Stomach smooth muscle (tissue), 2 donors: ENCODE data around the gene DENR.
"Not testable (repeated sequence)": the region's sequence is repeated elsewhere in the genome, so short reads cannot be mapped to it uniquely, and the experiment has no call there.

Source experiments
- H3K27ac ChIP-seq: one replicate; pipeline ENCODE4 v1.7.0; 2013; ENCODE audit warnings: mild to moderate bottlenecking, low read length, inconsistent platforms
- H3K27me3 ChIP-seq, 2 donors: one replicate each; pipeline ENCODE4 v1.7.0; 2013; ENCODE audit warnings: low read length in 2 of 2; ENCODE audit not compliant: insufficient read depth in 2 of 2, control insufficient read depth in 1 of 2
- H3K36me3 ChIP-seq, 2 donors: one replicate each; pipeline ENCODE4 v1.7.0; 2013; ENCODE audit warnings: low read length in 2 of 2; ENCODE audit not compliant: control insufficient read depth in 2 of 2, insufficient read depth in 2 of 2
- H3K4me1 ChIP-seq: one replicate; pipeline ENCODE4 v1.7.0; 2013; ENCODE audit warnings: low read length; ENCODE audit not compliant: control insufficient read depth, insufficient read depth
- H3K4me3 ChIP-seq, 2 donors: one replicate each; pipeline ENCODE4 v1.7.0; 2013; ENCODE audit warnings: low read length in 2 of 2
- H3K9ac ChIP-seq, 2 donors: one replicate each; pipeline ENCODE4 v1.7.0; 2013; ENCODE audit warnings: low read length in 2 of 2, mild to moderate bottlenecking in 1 of 2
- H3K9me3 ChIP-seq, 2 donors: one replicate each; pipeline ENCODE4 v1.7.0; 2013; ENCODE audit warnings: low read length in 2 of 2; ENCODE audit not compliant: control insufficient read depth in 2 of 2
- donor health status: healthy.
- donor health status: Pancreatic carcinoma.

DENR gene

GRCh38 chr12:122790393-122791075 lies 37.9 kb downstream of the DENR start:
- Histone ChIP-seq H3K36me3 (no peaks in the 10 kb centered on the region), H3K9ac (no peak overlapping the region), H3K4me1 (no peaks in the 10 kb centered on the region), H3K9me3 (no peaks in the 10 kb centered on the region), H3K27me3 (no peaks in the 10 kb centered on the region), H3K4me3 (no peak overlapping the region), H3K27ac (no peak overlapping the region)

- H3K4me1 ChIP-seq: no peaks in the 10 kb centered on the region
- H3K9ac ChIP-seq: no peak overlapping the region
- no peaks in the 10 kb centered on the region for H3K9me3 ChIP-seq
- no peak overlapping the region for H3K27ac ChIP-seq
- no peaks in the 10 kb centered on the region for H3K36me3 ChIP-seq
- peak overlapping the region in 1 of 2 donors; percentile 29 for H3K4me3 ChIP-seq
- H3K27me3 ChIP-seq: no peaks in the 10 kb centered on the region
These were observed 41.1 kb downstream of the DENR start for GRCh38 chr12:122793685-122794106.

GRCh38 chr12:122795807-122796206 lies 43.2 kb downstream of the DENR start:
- Histone ChIP-seq H3K9me3 (no peaks in the 10 kb centered on the region), H3K36me3 (no peaks in the 10 kb centered on the region), H3K4me1 (no peaks in the 10 kb centered on the region), H3K27ac (no peak overlapping the region), H3K27me3 (no peaks in the 10 kb centered on the region), H3K9ac (no peak overlapping the region), H3K4me3 (no peak overlapping the region)

- Histone ChIP-seq H3K9me3 (no peaks in the 10 kb centered on the region), H3K4me1 (no peaks in the 10 kb centered on the region), H3K36me3 (no peaks in the 10 kb centered on the region), H3K27me3 (no peaks in the 10 kb centered on the region), H3K27ac (no peak overlapping the region), H3K4me3 (no peak overlapping the region), H3K9ac (no peak overlapping the region)
These were observed 47.1 kb downstream of the DENR start for GRCh38 chr12:122799641-122800243.

GRCh38 chr12:122803937-122804336 lies 51.3 kb downstream of the DENR start:
- H3K27me3 ChIP-seq: no peaks in the 10 kb centered on the region
- no peak overlapping the region for H3K4me3 ChIP-seq
- H3K36me3 ChIP-seq: no peaks in the 10 kb centered on the region
- no peak overlapping the region for H3K27ac ChIP-seq
- no peaks in the 10 kb centered on the region for H3K9me3 ChIP-seq
- no peaks in the 10 kb centered on the region for H3K4me1 ChIP-seq
- H3K9ac ChIP-seq: no peak overlapping the region

GRCh38 chr12:122804957-122805356 lies 52.3 kb downstream of the DENR start:
- not testable (repeated sequence) for H3K27me3 ChIP-seq, H3K9me3 ChIP-seq, H3K9ac ChIP-seq, H3K4me1 ChIP-seq, H3K4me3 ChIP-seq, H3K36me3 ChIP-seq, H3K27ac ChIP-seq

GRCh38 chr12:122807651-122808050 lies 55.0 kb downstream of the DENR start:
- no peaks in the 10 kb centered on the region for H3K9me3 ChIP-seq
- no peaks in the 10 kb centered on the region for H3K36me3 ChIP-seq
- H3K9ac ChIP-seq: no peak overlapping the region
- H3K4me3 ChIP-seq: no peak overlapping the region
- H3K27ac ChIP-seq: no peak overlapping the region
- H3K27me3 ChIP-seq: no peaks in the 10 kb centered on the region
- no peaks in the 10 kb centered on the region for H3K4me1 ChIP-seq

GRCh38 chr12:122811777-122812176 lies 59.2 kb downstream of the DENR start:
- Histone ChIP-seq H3K9ac (no peak overlapping the region), H3K4me1 (no peaks in the 10 kb centered on the region), H3K4me3 (no peak overlapping the region), H3K27me3 (no peaks in the 10 kb centered on the region), H3K27ac (no peak overlapping the region), H3K9me3 (no peaks in the 10 kb centered on the region), H3K36me3 (no peaks in the 10 kb centered on the region)

- H3K9me3 ChIP-seq: no peaks in the 10 kb centered on the region
- H3K36me3 ChIP-seq: no peaks in the 10 kb centered on the region
- no peak overlapping the region for H3K4me3 ChIP-seq
- no peaks in the 10 kb centered on the region for H3K27me3 ChIP-seq
- no peak overlapping the region for H3K27ac ChIP-seq
- no peaks in the 10 kb centered on the region for H3K4me1 ChIP-seq
- H3K9ac ChIP-seq: no peak overlapping the region
These were observed 60.7 kb downstream of the DENR start for GRCh38 chr12:122813310-122813713.

GRCh38 chr12:122819209-122819785 lies 66.7 kb downstream of the DENR start:
- no peaks in the 10 kb centered on the region for H3K4me1 ChIP-seq
- no peak overlapping the region for H3K9ac ChIP-seq
- H3K9me3 ChIP-seq: no peaks in the 10 kb centered on the region
- H3K36me3 ChIP-seq: no peaks in the 10 kb centered on the region
- no peaks in the 10 kb centered on the region for H3K27me3 ChIP-seq
- no peak overlapping the region for H3K4me3 ChIP-seq
- H3K27ac ChIP-seq: no peak overlapping the region

- H3K4me3 ChIP-seq: no peak overlapping the region
- no peaks in the 10 kb centered on the region for H3K36me3 ChIP-seq
- H3K27me3 ChIP-seq: no peaks in the 10 kb centered on the region
- no peaks in the 10 kb centered on the region for H3K9me3 ChIP-seq
- H3K9ac ChIP-seq: no peak overlapping the region
- H3K27ac ChIP-seq: no peak overlapping the region
- no peaks in the 10 kb centered on the region for H3K4me1 ChIP-seq
These were observed 67.5 kb downstream of the DENR start for GRCh38 chr12:122820138-122820537.
